Adrenal gland (tissue), 5 donors: ENCODE data around the gene SLFN5.

Experiments used
- POLR2A ChIP-seq, 2 donors: fragments of 450-650 bp; IDR thresholded peaks; one replicate each; pipeline ENCODE4 v1.6.1; 2017; ENCODE audit warnings: antibody characterized with exemption in 2 of 2, mild to moderate bottlenecking in 2 of 2, moderate library complexity in 1 of 2
- TF ChIP-seq, protein P1 (sequence below), 6 experiments: fragments of 450-650 bp in 4 of 6; fragments of 200-600 bp in 2 of 6; sonication (generic) in 1 of 6; IDR thresholded peaks; 1 replicate in 5 of 6; 2 replicates in 1 of 6; pipeline versions ENCODE4 v1.5.1 to v1.8.0; 2016 to 2021; ENCODE audit warnings: antibody characterized with exemption in 6 of 6, mild to moderate bottlenecking in 2 of 6, moderate library complexity in 1 of 6
- donor health status: DM: no; HTN: no; CAD: no.

DNA sequence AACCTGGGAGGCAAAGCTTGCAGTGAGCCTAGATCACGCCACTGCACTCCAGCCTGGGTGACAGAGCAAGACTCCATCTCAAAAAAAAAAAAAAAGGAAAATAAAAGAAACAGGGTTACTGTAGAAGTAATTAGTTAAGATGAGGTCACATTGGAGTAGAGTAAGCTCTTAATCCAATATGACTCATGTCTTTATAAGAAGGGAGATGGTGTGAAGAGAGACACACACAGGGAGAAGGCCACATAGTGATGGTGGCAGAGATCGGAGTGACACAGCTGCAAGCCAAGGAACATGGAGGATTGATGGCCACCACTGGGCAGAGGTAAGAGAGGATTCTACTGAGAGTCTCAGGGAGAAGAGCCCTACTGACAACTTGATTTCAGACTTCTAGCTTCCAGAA, 15.3 kb upstream of the SLFN5 start:
- TF ChIP-seq, protein P1, sequence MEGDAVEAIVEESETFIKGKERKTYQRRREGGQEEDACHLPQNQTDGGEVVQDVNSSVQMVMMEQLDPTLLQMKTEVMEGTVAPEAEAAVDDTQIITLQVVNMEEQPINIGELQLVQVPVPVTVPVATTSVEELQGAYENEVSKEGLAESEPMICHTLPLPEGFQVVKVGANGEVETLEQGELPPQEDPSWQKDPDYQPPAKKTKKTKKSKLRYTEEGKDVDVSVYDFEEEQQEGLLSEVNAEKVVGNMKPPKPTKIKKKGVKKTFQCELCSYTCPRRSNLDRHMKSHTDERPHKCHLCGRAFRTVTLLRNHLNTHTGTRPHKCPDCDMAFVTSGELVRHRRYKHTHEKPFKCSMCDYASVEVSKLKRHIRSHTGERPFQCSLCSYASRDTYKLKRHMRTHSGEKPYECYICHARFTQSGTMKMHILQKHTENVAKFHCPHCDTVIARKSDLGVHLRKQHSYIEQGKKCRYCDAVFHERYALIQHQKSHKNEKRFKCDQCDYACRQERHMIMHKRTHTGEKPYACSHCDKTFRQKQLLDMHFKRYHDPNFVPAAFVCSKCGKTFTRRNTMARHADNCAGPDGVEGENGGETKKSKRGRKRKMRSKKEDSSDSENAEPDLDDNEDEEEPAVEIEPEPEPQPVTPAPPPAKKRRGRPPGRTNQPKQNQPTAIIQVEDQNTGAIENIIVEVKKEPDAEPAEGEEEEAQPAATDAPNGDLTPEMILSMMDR (IDR thresholded peaks at IDR 0.05): no peak
- TF ChIP-seq POLR2A (IDR thresholded peaks at IDR 0.05): no peak
